Subcutaneous adipose tissue (tissue), 4 donors: ENCODE data around the gene RHOBTB3. TPM values are rescaled to one million over a fixed set of nuclear protein-coding genes. Genes with fewer than 3 reads are reported as not detected.

ENCODE experiments used
- CTCF ChIP-seq: fragments of 450-650 bp; IDR thresholded peaks from one replicate; pipeline ENCODE4 v1.5.1; 2016; ENCODE audit warnings: low read depth, mild to moderate bottlenecking, control low read depth, antibody characterized with exemption, moderate library complexity
- total RNA-seq, 4 donors: library from RNA; depleted of rRNA; stranded (reverse); fragments of >200 nt; gene quantifications; one replicate each; pipeline ENCODE4 v1.1.0, GENCODE V29; 2016

The RHOBTB3 gene
- total RNA-seq, 4 donors from 2014 or later: 131 to 198 (median 148) TPM

- no peak for TF ChIP-seq CTCF
Observed at GRCh38 chr5:95823738-95824609, 92.8 kb downstream of the RHOBTB3 start.

- no peak for TF ChIP-seq CTCF
Observed at GRCh38 chr5:95824747-95825146, 93.6 kb downstream of the RHOBTB3 start.

GRCh38 chr5:95825495-95825894 is 94.4 kb downstream of the RHOBTB3 start:
- no peak for TF ChIP-seq CTCF

GRCh38 chr5:95826949-95827891 is 96.1 kb downstream of the RHOBTB3 start:
- TF ChIP-seq CTCF: no peak

GRCh38 chr5:95827892-95828246 is 96.7 kb downstream of the RHOBTB3 start:
- no peak for TF ChIP-seq CTCF

GRCh38 chr5:95830226-95830625 is 99.1 kb downstream of the RHOBTB3 start:
- TF ChIP-seq CTCF: no peak

- TF ChIP-seq CTCF: no peak
Observed at GRCh38 chr5:95832664-95833063, 101.5 kb downstream of the RHOBTB3 start.
